Neuron (in vitro differentiated cells): Measurements from ENCODE around the gene GMCL1.

ENCODE experiments used
- H2AFZ ChIP-seq: one replicate; pipeline ENCODE4 v1.6.1; 2013; ENCODE audit warnings: low read depth, mild to moderate bottlenecking, inconsistent platforms, low read length, moderate library complexity
- H3K27me3 ChIP-seq: one replicate; pipeline ENCODE4 v1.6.1; 2013; ENCODE audit warnings: low read length; ENCODE audit not compliant: insufficient read depth
- H3K36me3 ChIP-seq: one replicate; pipeline ENCODE4 v1.6.1; 2013; ENCODE audit warnings: low read length; ENCODE audit not compliant: insufficient read depth
- H3K4me1 ChIP-seq: one replicate; pipeline ENCODE4 v1.6.1; 2013; ENCODE audit warnings: low read length; ENCODE audit not compliant: insufficient read depth
- H3K4me3 ChIP-seq: 2 replicates; pipeline ENCODE4 v1.5.1; 2013; ENCODE audit warnings: mild to moderate bottlenecking, low read length, moderate library complexity
- H3K9me3 ChIP-seq: one replicate; pipeline ENCODE4 v1.6.1; 2013; ENCODE audit warnings: low read length

Gene GMCL1

GRCh38 chr2:69902213-69902922, 72.9 kb downstream of the GMCL1 start:
- Histone ChIP-seq H3K4me1 (no peaks in the 10 kb centered on the region), H3K36me3 (peaks cover 75% of the 10 kb centered on the region), H3K27me3 (no peaks in the 10 kb centered on the region), H3K4me3 (no peak overlapping the region), H2AFZ (no peak overlapping the region), H3K9me3 (no peaks in the 10 kb centered on the region)

- no peak overlapping the region for H3K4me3 ChIP-seq
- no peaks in the 10 kb centered on the region for H3K27me3 ChIP-seq
- peaks cover 57% of the 10 kb centered on the region for H3K36me3 ChIP-seq
- no peaks in the 10 kb centered on the region for H3K4me1 ChIP-seq
- H3K9me3 ChIP-seq: no peaks in the 10 kb centered on the region
- H2AFZ ChIP-seq: no peak overlapping the region
Measured at GRCh38 chr2:69907216-69907615, 77.8 kb downstream of the GMCL1 start.

GRCh38 chr2:69911985-69912563, 82.6 kb downstream of the GMCL1 start:
- Histone ChIP-seq H3K36me3 (peaks cover 26% of the 10 kb centered on the region), H3K4me3 (no peak overlapping the region), H3K27me3 (no peaks in the 10 kb centered on the region), H3K4me1 (peaks cover 14% of the 10 kb centered on the region), H2AFZ (no peak overlapping the region), H3K9me3 (no peaks in the 10 kb centered on the region)

- Histone ChIP-seq H3K27me3 (no peaks in the 10 kb centered on the region), H3K9me3 (no peaks in the 10 kb centered on the region), H3K4me3 (peak overlapping the region; percentile 68), H3K4me1 (peaks cover 16% of the 10 kb centered on the region), H3K36me3 (peaks cover 10% of the 10 kb centered on the region), H2AFZ (peak overlapping the region; percentile 29)
Measured at GRCh38 chr2:69914164-69914949, 84.9 kb downstream of the GMCL1 start.

GRCh38 chr2:69914950-69915945, 85.8 kb downstream of the GMCL1 start, which contains the start of gene MXD1:
Gene MXD1, plus strand, starts transcription at chr2:69915109. Its CDS starts 222 bp downstream, at chr2:69915331.
- Histone ChIP-seq H3K36me3 (peaks cover 5% of the 10 kb centered on the region), H2AFZ (peak within 1 kb of the TSS; percentile 49), H3K9me3 (no peaks in the 10 kb centered on the region), H3K4me1 (peaks cover 16% of the 10 kb centered on the region), H3K27me3 (no peaks in the 10 kb centered on the region), H3K4me3 (peak within 1 kb of the TSS; percentile 77)

GRCh38 chr2:69916106-69916505, 86.6 kb downstream of the GMCL1 start:
- Histone ChIP-seq H3K27me3 (no peaks in the 10 kb centered on the region), H3K4me3 (peak overlapping the region; percentile 77), H3K4me1 (peaks cover 16% of the 10 kb centered on the region), H3K36me3 (peaks cover 13% of the 10 kb centered on the region), H2AFZ (no peak overlapping the region), H3K9me3 (no peaks in the 10 kb centered on the region)

GRCh38 chr2:69917852-69918251, 88.4 kb downstream of the GMCL1 start:
- H3K36me3 ChIP-seq: peaks cover 21% of the 10 kb centered on the region
- no peak overlapping the region for H2AFZ ChIP-seq
- peaks cover 16% of the 10 kb centered on the region for H3K4me1 ChIP-seq
- H3K9me3 ChIP-seq: no peaks in the 10 kb centered on the region
- H3K4me3 ChIP-seq: no peak overlapping the region
- H3K27me3 ChIP-seq: no peaks in the 10 kb centered on the region

- H3K9me3 ChIP-seq: no peaks in the 10 kb centered on the region
- no peak overlapping the region for H2AFZ ChIP-seq
- peaks cover 23% of the 10 kb centered on the region for H3K36me3 ChIP-seq
- H3K27me3 ChIP-seq: no peaks in the 10 kb centered on the region
- H3K4me3 ChIP-seq: no peak overlapping the region
- H3K4me1 ChIP-seq: peaks cover 16% of the 10 kb centered on the region
Measured at GRCh38 chr2:69918401-69918800, 88.9 kb downstream of the GMCL1 start.

- no peak overlapping the region for H2AFZ ChIP-seq
- no peaks in the 10 kb centered on the region for H3K4me1 ChIP-seq
- no peak overlapping the region for H3K4me3 ChIP-seq
- no peaks in the 10 kb centered on the region for H3K27me3 ChIP-seq
- peaks cover 33% of the 10 kb centered on the region for H3K36me3 ChIP-seq
- H3K9me3 ChIP-seq: no peaks in the 10 kb centered on the region
Measured at GRCh38 chr2:69923116-69923515, 93.7 kb downstream of the GMCL1 start.

- Histone ChIP-seq H3K4me1 (no peaks in the 10 kb centered on the region), H3K36me3 (peaks cover 30% of the 10 kb centered on the region), H3K9me3 (no peaks in the 10 kb centered on the region), H3K27me3 (no peaks in the 10 kb centered on the region), H3K4me3 (no peak overlapping the region), H2AFZ (no peak overlapping the region)
Measured at GRCh38 chr2:69926849-69927515, 97.5 kb downstream of the GMCL1 start.
